GM18858 (cell line): ENCODE data around the gene RGS14.
"Not testable (repeated sequence)": the region's sequence is repeated elsewhere in the genome, so short reads cannot be mapped to it uniquely, and the experiment has no call there.

Experiments used
- ATAC-seq: cut with Tn5 transposase; IDR thresholded peaks from one replicate; pipeline ENCODE4 v1.9.1; 2021; ENCODE audit not compliant: unreplicated experiment

The RGS14 gene

GRCh38 chr5:177399997-177400868 lies 42.5 kb downstream of the RGS14 start, which contains the start of gene PFN3:
Gene PFN3 (minus strand): TSS chr5:177400661. CDS start chr5:177400576, 85 bp downstream.
- no peak for ATAC-seq

DNA sequence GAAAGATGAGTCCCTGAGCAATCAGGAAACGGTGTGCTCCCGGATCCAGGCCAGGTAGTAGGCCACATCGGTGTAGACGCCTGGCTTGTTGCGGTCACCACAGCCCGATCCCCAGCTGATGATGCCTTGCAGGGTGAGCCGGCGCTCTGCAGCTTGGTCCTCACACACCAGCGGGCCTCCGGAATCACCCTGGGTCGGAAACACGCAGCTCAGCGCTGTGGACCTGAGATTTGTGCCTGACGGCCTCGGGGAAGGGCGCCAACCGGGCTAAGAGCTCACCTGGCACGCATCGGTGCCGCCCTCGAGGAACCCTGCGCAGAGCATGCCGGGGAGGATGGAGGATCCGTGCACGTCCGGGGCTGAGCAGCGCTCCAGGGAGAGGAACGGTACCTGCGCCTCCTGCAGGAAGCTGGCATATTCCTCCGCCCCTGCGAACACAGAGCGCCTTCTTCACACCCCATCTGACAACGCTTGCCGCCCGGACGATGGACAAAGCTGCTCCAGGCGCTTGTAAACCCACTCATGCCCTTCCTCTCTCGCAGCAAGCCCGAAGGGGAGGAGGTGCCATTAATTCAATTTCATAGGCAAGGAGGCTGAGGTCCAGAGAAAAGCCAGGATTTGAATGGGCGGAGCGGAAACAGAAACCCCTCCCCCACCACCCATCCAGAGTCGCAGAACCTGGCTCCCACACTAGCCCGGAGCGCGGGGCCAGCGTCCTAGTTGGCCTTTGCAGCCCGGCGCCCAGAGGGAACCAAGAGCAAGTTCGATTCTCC lies 44.7 kb downstream of the RGS14 start:
- no peak for ATAC-seq

DNA sequence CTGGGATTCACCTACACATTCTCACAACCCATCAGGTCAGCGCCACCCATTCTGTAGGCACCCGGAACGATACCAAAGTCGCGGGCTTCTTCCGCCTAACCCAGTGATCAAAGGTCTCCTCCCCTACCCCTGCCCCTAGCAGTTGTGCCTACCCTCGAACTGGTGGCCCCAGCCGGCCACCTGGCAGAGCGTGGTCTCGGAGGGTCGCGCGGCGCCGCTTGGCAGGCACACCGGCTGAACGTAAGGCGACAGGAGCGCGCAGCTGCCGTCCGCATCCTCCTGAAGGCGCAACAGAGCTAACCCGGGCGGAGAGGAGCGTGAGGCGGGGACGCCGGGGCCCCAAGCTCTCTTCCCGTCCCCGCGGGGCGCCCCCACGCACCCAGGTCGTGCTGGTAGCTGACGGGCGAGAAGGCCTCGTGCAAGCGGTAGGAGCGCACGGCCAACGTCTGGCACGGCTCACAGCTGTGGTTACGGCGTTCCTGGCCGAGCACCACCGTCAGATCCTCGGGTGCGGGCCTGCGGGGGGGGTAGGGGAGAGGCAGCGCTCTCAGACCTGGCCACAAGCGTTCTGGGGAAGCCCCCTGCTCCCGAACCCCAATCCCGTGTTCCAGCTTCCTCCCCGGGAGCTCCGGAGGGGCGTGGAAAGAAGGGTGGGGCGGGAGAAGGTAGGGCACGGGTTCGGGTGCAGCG lies 45.5 kb downstream of the RGS14 start:
- ATAC-seq: no peak

DNA sequence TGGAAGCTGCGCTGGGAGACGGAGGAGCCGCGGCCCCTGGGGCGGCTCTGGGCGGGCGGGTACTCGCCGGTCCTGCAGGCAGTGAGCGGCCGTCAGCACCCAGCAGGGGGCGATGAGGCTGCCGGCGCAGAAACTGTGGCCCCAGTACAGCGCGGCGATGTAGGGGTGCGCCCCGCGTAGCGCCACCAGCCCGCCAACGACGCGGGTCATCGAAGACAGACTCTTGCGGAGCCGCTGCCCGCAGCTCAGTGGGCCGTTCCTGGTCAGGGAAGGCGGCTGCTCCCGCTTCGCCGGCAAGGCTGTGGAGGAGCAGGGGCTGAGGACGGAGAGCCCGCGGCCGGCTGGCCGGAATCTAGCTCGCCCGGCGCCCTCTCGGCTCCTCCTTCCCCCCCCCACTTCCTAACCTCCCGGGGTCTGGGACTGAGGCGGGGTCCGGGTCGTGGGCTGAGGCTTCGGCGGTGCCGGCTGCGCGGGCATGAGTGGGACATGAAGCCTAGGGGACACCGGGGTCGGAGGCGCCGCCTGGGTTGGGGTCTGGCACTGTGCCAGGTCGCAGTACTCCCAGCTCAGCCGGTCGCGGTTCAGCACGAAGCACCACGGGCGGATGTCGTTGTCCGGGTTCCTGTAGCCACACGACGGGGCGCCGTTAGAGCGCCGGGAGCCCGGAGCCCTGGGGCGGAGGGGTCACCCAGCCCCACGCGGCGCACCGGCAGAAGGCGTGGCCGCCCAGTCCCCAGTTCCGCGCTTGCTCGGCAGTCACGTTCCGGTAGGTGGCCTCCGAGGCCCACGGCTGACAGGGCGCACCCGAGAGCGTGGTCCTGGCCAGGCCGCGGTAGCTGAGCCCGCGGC lies 46.3 kb downstream of the RGS14 start:
- peak; percentile 56 for ATAC-seq

- ATAC-seq: no peak
These were observed 47.0 kb downstream of the RGS14 start for GRCh38 chr5:177404641-177405179.

DNA sequence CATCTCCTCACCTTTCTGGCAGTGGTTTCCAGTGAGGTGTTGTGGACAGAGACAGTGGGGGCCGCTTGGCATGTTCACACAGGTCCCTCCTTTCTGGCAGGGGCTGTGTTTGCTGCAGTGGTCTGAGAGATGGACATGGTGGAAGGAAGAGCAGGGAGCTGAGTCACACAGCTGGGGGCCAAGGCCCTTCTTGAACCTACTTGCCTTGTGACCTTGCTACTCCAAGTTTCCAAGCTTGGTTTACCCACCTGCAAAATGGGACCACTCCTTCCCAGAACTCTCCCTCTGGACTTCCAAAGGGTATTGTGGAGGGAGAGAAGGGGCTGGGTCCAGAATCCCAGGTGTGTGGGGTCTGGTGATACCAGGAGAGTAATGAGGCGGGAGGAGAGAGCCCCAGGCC lies 47.6 kb downstream of the RGS14 start:
- ATAC-seq: no peak

DNA sequence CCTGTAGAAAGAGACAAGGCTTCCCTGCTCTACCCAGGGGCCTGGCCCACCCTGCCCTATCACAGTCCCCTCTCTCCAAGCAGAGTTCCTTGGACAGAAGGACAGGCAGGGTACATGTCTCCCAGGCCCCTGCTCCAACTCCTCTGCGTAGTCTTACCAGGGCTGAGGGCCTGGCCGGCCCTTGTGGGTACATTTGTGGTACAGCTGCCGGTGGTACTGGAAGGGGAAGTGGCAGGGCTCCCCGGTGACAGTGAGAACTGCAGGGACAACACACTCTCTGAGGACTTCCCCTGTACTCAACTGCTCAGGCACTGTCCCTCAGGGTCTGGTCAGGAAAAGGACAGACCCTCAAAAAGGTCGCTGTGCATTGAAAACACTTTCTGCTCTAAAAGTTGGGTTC lies 48.1 kb downstream of the RGS14 start:
- no peak for ATAC-seq

DNA sequence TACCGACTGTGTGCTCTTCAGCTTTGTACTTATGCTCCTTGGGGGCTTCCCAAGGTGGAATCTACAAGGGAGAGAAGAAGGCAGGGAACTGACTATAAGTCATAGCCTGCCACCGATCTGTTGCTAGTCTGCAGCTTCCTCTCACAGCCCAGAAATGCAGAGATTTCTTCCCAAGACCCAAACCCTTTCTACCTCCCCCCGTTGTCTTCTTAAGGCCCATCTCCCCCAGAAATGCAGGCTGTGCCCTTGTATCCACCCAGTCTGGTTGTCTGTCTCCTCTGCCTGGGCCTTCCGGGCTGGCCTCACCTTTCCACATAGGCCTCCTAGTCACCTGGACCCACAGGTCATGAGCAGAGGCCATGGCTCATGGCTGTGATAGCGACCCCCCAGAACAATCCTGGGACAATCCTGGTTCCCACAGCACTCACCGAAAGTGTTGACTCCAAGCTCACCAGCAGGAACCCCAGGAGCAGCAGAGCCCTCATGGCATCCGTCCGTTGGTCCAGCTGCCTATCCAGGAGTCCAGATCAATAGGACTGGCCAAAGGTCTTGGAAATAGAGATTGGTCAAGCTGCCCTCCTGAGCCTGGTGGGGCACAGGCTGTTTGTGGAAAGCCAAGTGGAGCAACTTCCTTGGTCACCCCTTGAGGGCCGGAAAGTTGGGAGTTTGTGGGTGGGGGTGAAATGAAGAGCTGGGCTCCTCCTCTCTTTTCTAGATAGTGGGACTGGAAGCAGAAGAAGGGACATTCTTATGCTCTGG lies 51.5 kb downstream of the RGS14 start, which contains the start of gene F12:
F12 (minus strand) TSS at position 522 of the 759 bp plus-strand sequence; CDS start at position 485, 37 bp downstream.
- no peak for ATAC-seq

- ATAC-seq: no peak
These were observed 52.9 kb downstream of the RGS14 start for GRCh38 chr5:177410575-177410974.

DNA sequence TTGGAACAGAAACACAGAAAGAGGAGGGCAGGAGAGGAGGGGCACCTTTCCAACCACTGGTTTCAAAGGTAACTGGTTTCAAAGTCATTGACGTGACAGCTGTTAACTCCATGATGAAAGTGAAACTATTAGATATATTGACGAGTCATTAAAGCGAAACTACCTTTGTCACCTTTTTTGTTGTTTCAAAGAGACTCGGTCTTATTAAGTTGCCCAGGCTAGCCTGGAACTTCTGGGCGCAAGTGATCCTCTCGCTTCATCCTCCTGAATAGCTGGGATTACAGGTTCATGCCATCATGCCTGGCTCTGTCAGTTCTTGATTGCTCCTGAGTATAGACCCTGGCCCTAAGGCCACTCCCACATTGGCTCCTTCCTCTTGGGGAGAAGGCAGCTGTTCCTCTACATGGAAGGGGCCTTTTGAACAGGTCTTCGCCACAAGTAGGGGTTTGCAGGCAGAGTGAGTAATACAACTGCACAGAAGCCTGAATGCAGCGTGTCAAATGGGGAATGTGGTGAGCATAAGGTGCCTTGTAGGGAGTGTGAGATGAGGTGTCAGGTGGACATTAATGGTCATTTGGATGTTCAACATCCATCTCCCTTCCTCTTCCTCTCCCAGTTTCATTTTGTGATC lies 55.0 kb downstream of the RGS14 start:
- no peak for ATAC-seq

- ATAC-seq: no peak
These were observed 56.8 kb downstream of the RGS14 start for GRCh38 chr5:177414481-177414880.

- ATAC-seq: not testable (repeated sequence)
These were observed 59.4 kb downstream of the RGS14 start for GRCh38 chr5:177417081-177417480.

DNA sequence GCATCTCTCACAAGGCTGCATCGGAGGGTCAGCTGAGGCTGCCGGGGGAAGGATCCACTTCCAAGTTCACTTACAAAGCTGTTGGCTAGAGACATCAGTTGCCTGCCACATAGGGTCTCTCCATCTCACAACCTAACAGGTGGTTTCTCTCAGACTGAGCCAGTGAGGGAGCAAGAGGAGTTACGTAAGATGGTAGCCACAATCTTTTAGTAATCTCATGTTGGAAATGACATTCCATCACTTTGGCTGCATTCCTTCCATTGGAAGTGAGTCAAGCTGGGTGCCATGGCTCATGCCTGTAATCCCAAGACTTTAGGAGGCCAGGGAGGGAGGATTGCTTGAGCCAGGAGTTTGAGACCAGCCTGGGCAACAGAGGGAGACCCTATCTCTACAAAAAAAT lies 61.3 kb downstream of the RGS14 start:
- ATAC-seq: no peak

GRCh38 chr5:177420472-177420871 lies 62.7 kb downstream of the RGS14 start:
- ATAC-seq: not testable (repeated sequence)

DNA sequence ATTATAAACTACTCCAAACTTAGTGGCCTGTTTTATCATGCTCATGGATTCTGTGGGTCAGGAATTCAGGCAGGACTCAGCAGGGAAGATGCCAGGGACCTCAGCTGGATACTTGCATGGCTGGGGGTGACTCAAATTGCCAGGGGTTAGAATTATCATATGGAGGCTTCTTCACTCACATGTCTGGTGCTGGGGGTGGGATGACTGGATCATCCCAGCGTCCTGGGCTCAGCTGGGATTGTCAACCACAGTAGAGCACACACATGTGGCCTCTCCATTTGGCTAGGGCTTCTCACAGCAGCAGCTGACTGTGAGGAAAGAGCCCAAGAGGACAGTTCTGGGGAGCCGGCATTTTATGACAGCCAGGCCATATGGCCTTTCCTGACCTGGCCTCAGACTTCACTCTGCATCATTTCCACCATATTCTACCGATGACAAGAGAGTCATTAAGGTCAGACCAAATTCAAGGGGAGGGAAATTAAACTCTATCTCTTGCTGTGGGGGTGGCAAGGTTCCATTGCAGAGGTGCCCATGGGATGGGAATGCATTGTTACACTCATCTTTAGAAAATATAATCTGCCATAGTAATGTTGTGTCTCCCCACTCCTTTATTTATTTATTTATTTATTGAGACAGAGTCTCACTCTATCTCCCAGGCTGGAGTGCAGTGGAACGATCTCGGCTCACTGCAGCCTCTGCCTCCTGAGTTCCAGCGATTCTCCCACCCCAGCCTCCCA lies 63.5 kb downstream of the RGS14 start:
- no peak for ATAC-seq
